ENCODE measurements around the gene SLF2.

GRCh38 chr10:101014230-101014884 is 101.6 kb downstream of the SLF2 start:
- TF ChIP-seq, protein P1, sequence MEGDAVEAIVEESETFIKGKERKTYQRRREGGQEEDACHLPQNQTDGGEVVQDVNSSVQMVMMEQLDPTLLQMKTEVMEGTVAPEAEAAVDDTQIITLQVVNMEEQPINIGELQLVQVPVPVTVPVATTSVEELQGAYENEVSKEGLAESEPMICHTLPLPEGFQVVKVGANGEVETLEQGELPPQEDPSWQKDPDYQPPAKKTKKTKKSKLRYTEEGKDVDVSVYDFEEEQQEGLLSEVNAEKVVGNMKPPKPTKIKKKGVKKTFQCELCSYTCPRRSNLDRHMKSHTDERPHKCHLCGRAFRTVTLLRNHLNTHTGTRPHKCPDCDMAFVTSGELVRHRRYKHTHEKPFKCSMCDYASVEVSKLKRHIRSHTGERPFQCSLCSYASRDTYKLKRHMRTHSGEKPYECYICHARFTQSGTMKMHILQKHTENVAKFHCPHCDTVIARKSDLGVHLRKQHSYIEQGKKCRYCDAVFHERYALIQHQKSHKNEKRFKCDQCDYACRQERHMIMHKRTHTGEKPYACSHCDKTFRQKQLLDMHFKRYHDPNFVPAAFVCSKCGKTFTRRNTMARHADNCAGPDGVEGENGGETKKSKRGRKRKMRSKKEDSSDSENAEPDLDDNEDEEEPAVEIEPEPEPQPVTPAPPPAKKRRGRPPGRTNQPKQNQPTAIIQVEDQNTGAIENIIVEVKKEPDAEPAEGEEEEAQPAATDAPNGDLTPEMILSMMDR (IDR thresholded peaks at IDR 0.05 in 4 of 5, conservative IDR thresholded peaks at IDR 0.05 in 1 of 5), result peak; percentile 91 to 96 (median 93)
- no peak for TF ChIP-seq POLR2A (IDR thresholded peaks at IDR 0.05)
